Effector memory CD4-positive, alpha-beta T cell (primary cell): Measurements from ENCODE around the gene NUP205.
"Not testable (repeated sequence)": the region's sequence is repeated elsewhere in the genome, so short reads cannot be mapped to it uniquely, and the experiment has no call there.

Source experiments
- DNase-seq, 3 donors: peaks; one replicate each; pipeline ENCODE4 v3.0.0-alpha.2; 2020
- H3K27ac ChIP-seq: 2 replicates; pipeline ENCODE4 v1.7.0; 2013; ENCODE audit warnings: mild to moderate bottlenecking, low read length, moderate library complexity; ENCODE audit not compliant: insufficient read depth, poor library complexity, severe bottlenecking
- H3K27me3 ChIP-seq: replicated peaks from 2 replicates; pipeline ENCODE4 v1.7.0; 2013; ENCODE audit warnings: mild to moderate bottlenecking, low read length; ENCODE audit not compliant: insufficient read depth, control insufficient read depth, poor library complexity, severe bottlenecking
- H3K36me3 ChIP-seq: 2 replicates; pipeline ENCODE4 v1.7.0; 2013; ENCODE audit warnings: mild to moderate bottlenecking, low read length, moderate library complexity; ENCODE audit not compliant: control insufficient read depth, insufficient read depth
- H3K4me1 ChIP-seq: 2 replicates; pipeline ENCODE4 v1.7.0; 2013; ENCODE audit warnings: low read length, mild to moderate bottlenecking; ENCODE audit not compliant: control insufficient read depth, insufficient read depth, poor library complexity, severe bottlenecking
- H3K4me3 ChIP-seq: 2 replicates; pipeline ENCODE4 v1.7.0; 2013; ENCODE audit warnings: low read length, low read depth, mild to moderate bottlenecking; ENCODE audit not compliant: insufficient read depth, poor library complexity, severe bottlenecking
- H3K9me3 ChIP-seq: 2 replicates; pipeline ENCODE4 v1.7.0; 2013; ENCODE audit warnings: mild to moderate bottlenecking, low read length, moderate library complexity; ENCODE audit not compliant: control insufficient read depth

Gene NUP205

DNA sequence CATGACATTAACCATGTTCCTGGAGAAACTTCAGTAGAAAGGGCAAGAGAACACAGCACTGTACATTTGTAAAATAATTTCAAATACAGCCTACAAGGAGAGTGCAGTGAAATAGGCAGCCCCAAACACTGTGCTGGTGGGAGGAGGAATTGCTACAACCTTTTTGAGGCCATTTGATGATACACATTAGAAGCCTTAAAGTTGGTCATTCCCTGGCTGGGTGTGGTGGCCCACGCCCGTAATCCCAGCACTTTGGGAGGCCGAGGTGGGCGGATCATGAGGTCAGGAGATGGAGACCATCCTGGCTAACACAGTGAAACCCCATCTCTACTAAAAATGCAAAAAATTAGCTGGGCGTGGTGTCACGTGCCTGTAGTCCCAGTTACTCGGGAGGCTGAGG is 134.9 kb downstream of the NUP205 start:
- H3K27me3 ChIP-seq, H3K36me3 ChIP-seq: not testable (repeated sequence)

GRCh38 chr7:135693558-135693957 is 135.8 kb downstream of the NUP205 start:
- no peaks in the 10 kb centered on the region for H3K9me3 ChIP-seq
- H3K4me1 ChIP-seq: no peaks in the 10 kb centered on the region
- no peaks in the 10 kb centered on the region for H3K27me3 ChIP-seq
- no peak for DNase-seq
- no peaks in the 10 kb centered on the region for H3K36me3 ChIP-seq
- H3K4me3 ChIP-seq: no peak overlapping the region
- H3K27ac ChIP-seq: no peak overlapping the region

More for the DNA sequence above, 134.9 kb downstream of the NUP205 start:
- not testable (repeated sequence) for H3K9me3 ChIP-seq, H3K27ac ChIP-seq, DNase-seq, H3K4me1 ChIP-seq, H3K4me3 ChIP-seq

DNA sequence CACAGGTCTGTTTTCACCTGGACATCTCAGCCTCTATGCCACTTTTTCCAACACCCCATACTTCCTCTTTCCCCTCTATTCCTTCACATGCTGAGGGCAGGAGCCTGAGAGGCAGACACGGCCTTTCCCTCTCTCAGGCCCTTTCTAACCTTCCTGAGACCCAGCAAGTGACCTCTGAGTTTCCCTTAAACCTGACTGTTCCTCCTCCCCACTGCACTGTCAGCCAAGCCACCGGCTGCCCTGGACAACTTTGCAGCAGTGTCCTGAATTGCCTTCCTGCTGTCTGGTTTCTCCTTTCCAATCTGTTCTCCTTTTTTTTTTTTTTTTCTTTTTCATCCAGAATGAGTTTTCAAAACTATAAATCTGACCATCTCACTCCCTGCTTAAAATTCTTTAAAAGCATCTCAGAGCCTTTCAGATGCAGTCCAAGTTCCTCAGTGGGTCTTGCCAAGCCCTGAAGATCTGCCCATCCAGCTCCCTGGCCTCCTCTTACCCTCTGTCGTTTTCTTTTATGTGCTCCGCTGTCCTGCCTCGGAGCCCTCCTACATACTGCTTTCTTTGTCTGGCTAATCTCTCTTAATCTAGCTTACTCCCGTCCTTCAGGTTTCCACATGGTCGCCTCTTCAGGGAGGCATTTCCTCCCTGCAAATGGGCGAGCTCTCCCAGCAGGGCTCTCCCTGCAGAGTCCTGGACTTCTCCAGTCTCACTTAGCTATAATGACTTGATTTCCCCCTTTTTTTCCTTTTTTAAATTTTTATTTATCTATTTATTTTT is 139.7 kb downstream of the NUP205 start:
- H3K36me3 ChIP-seq: no peaks in the 10 kb centered on the region
- H3K27ac ChIP-seq: no peak overlapping the region
- H3K4me1 ChIP-seq: no peaks in the 10 kb centered on the region
- no peak overlapping the region for H3K4me3 ChIP-seq
- no peaks in the 10 kb centered on the region for H3K9me3 ChIP-seq
- no peak for DNase-seq
- H3K27me3 ChIP-seq: no peaks in the 10 kb centered on the region
